ENCODE results near the gene URB2. TPM values are rescaled to one million over a fixed set of nuclear protein-coding genes. Genes with fewer than 3 reads are reported as not detected.

Gene URB2
- total RNA-seq, 4 donors from 2014 or later = 8.5 to 60.2 (median 17.1) TPM

DNA sequence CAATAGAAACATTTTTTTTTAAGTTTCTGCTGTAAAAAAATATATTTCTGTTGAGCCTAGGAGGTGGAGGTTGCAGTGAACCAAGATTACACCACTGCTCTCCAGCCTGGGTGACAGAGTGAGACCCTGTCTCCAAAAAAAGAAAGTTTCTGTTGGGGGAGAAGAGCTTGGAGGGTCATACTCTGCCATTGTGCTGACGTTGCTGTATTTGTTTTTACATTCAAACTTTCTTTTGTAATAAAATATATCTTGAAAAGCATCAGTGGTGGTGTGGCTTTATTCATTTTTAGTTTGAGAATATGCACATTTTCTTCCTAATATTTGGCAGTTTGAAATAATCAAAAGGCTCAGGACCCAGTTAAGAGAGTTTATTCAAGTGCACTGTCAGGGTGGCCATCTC, 64.6 kb downstream of the URB2 start:
- no peak for DNase-seq (ENCODE audit: low spot score)
- no peak for ATAC-seq (ENCODE audit: low FRiP score)
- TF ChIP-seq, protein P1, sequence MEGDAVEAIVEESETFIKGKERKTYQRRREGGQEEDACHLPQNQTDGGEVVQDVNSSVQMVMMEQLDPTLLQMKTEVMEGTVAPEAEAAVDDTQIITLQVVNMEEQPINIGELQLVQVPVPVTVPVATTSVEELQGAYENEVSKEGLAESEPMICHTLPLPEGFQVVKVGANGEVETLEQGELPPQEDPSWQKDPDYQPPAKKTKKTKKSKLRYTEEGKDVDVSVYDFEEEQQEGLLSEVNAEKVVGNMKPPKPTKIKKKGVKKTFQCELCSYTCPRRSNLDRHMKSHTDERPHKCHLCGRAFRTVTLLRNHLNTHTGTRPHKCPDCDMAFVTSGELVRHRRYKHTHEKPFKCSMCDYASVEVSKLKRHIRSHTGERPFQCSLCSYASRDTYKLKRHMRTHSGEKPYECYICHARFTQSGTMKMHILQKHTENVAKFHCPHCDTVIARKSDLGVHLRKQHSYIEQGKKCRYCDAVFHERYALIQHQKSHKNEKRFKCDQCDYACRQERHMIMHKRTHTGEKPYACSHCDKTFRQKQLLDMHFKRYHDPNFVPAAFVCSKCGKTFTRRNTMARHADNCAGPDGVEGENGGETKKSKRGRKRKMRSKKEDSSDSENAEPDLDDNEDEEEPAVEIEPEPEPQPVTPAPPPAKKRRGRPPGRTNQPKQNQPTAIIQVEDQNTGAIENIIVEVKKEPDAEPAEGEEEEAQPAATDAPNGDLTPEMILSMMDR (IDR thresholded peaks at IDR 0.05) = no peak

DNA sequence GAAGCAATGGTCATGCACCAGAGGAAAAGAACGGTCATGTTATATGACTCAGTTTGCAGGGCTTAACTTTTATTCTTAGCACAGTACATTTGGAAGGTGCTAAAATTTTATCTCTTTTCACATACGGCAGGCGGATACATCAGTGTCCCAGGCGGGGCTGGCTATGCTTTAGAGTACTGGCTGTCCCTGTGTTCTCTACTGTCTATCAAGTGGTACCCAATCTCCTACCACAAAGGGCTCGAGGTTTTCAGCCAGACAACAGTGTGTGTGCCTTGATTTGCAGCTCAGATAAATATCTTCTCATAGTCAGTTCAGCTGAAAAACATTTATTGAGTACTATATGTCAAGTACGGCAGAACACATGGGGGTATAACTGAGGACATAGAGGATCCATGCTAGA, 65.3 kb downstream of the URB2 start:
- no peak for DNase-seq (ENCODE audit: low spot score)
- TF ChIP-seq, protein P1 (IDR thresholded peaks at IDR 0.05) = no peak
- ATAC-seq (ENCODE audit: low FRiP score) = no peak

DNA sequence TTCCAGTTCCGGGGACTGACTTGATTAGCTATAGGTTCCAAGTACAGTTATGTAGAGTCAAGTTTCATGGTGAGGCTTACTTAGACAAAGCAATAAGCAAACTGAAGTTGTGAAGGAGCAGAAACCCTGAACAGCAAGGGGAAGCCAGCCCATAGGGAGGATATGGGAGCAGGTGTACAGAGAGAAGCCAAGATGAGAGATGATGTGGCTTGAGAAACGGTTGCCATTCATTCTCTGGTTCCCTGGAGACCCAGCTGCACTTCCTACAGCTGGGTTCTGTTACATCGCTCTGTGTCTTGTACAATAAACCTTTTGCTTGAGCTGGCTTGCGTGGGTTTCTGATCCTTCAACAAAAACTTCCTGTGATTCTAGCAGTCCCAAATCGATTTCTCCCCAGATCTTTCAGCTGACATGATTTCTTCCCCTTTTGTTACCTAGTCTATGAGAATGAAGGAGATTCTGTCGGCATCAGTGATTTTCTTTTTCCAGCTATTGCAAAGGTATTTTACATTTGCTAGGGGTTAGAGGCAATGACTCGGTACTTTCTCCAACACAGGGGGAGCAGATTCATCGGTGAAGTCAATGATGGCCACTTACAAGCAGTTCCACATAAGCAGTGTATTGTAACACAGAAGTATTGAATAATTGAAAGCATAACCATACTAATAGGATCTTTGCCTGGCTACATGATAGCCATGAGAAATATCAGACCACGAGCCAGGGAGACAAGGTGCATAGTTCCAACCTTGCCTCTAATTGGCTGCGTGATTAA, 67.3 kb downstream of the URB2 start:
- no peak for ATAC-seq (ENCODE audit: low FRiP score)
- TF ChIP-seq, protein P1 (IDR thresholded peaks at IDR 0.05) = no peak
- no peak for DNase-seq (ENCODE audit: low spot score)

DNA sequence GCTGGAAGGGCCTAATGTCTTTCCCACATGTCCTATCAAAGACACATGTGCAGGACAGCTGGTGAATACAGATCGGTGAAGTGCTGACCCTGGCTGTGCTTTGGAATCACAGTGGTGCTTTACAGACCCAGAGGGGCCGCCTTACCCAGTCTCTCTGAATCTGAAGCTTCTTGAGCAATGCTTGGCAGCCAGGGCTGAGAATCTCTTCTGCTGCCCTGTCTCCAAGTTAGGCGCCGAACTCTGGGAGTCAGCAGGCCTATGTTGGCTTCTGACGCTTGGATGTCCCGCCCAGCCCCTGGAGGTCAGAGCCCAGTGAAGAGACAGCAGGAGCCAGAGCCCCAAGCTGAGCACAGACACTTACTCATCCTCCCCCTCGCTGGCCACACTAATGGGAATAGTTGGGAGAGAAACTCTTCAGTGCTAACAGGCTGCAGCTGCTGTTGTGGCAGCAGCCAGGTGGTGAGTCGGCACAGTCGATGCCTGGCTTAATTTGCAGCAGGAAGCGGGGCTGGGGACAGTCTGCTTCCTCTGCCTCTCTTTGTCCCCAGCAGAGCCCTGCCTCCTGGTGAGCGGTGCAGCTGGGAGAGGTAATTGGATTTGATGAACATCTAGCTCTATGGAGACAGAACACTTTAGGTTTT, 68.1 kb downstream of the URB2 start:
- DNase-seq (ENCODE audit: low spot score) (no peak), ATAC-seq (ENCODE audit: low FRiP score) (peak; percentile 53)
- TF ChIP-seq, protein P1 (IDR thresholded peaks at IDR 0.05) = no peak

DNA sequence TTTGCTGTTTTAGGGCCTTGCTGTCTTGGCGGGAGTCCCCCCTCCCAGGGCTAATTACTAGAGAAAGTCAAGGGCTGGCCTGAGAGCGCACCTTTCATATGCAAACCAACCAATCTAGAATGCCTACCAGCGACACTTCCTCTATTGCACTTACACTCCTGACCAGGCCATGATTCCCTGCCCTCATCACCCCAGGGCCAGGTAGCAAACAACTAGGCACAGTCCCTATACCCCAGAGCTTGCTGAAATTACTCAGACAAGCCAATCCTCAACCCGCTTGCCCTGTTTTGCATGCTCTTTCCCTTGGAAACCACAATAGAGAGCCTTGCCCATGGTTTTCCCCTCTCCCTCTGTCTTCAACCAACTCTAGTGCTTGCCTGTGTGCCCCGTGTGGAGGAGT, 70.3 kb downstream of the URB2 start:
- ATAC-seq (ENCODE audit: low FRiP score) = no peak
- DNase-seq (ENCODE audit: low spot score) = no peak
- TF ChIP-seq, protein P1 (IDR thresholded peaks at IDR 0.05) = no peak

DNA sequence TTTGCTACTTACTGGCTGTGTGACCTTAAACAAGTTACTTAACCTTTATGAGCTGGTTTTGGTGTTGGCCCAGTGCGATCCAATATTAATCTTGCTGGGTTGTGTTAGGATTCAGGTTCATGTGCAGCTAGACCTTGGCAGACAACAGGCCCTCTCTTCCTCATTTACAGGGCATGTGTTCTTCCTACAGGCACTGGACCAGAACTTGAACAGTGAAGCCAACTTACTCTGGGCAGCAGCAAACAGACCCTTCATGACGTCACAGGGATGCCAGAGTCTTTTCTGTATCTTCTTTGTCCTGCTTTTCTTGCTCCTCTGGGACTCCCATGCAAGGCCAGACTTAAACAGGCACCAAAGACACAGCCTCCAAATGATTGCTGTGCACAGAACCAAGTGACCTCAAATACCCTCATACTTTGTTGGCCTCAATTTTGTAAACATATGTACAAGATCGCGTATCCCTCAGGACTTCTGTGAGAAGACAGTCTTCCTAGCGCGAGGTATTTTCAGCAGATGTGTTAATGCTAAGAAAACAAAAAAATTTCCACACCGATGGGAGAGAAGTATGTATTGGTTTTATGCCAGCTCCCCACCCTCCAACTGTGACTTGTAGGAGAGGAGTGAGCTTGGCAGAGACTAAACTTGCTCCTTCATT, 73.7 kb downstream of the URB2 start:
- ATAC-seq (ENCODE audit: low FRiP score) (no peak), DNase-seq (ENCODE audit: low spot score) (no peak)

More for the DNA sequence above, 73.7 kb downstream of the URB2 start:
- TF ChIP-seq, protein P1 (IDR thresholded peaks at IDR 0.05) = no peak

All from omental fat pad (tissue), 4 donors.